Measurements from ENCODE around the gene GPRIN3.
"Not testable (repeated sequence)": the region's sequence is repeated elsewhere in the genome, so short reads cannot be mapped to it uniquely, and the experiment has no call there.

Gene GPRIN3

DNA sequence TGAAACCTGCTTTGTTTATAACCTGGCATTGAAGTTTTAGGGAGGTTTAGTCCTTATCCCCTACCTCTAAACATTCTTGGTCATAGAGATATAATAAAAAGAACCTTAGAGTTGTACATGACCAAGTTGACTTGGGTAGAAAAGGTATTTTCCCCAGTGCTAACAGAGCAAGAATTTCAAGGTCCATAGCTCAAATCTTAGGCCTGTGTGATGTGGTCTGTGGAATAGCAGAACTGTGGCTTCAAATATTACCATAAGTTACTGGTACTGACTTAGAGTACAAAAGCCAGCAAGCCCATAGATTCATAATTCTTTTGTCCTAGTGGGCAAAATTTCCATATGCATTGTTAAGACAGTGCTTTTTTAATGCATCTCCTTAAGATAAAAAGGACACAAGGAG is 91.2 kb downstream of the GPRIN3 start:
- no peak for DNase-seq (ENCODE audit: low read depth)

DNA sequence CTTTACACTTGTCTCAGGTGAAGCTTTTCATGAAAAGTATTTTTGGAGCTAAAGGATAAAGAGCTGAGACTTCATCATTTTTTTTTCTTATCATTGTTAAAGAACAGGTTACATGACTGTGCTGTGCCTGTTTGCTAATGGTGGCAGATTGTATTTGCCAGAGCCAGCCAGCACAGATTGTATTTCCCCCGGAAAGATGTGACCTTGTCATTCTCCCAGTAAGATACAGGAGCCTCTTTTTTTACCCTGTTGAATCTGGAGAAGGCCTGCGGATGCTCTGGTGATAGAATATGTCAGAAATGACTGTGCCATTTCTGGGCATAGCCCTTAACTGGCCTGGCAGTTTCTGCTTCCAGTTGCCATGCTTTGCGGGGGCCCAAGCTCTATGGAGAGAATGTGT is 91.9 kb downstream of the GPRIN3 start:
- no peak for DNase-seq (ENCODE audit: low read depth)

DNA sequence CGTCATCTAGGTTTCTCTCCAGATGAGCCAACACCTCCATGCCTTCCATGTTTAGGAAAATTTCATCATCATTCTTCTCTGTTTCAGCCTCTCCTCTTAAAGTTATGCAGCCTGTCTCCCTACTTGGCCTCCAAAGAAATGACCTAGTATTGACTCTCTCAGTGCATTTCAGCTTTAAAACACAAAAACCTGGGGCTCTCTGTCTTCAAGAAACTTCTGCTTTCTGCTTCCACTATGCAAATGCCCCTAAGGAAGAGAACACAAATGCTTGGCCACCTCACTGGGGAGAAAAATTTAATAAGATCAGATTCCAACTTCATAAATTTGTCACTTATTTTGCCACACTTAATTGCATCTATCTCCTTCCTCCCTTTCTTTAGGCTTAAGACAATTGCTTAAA is 93.3 kb downstream of the GPRIN3 start:
- DNase-seq (ENCODE audit: low read depth) = no peak

DNA sequence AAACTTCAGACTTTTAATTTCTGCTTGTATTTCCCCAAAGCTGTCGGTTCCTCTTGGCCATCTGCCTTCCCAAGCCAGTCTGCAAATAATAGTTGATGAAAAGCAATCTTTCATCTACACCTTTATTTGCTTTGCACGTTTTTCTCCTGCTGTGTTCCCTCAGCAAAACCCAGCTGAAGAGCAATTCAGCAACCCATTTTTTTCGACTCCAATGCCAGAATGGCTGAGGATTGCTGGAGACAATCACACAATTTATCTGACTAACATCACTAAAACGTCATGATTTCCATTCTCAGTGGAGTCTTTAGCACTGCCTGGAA is 94.3 kb downstream of the GPRIN3 start:
- no peak for DNase-seq (ENCODE audit: low read depth)

DNA sequence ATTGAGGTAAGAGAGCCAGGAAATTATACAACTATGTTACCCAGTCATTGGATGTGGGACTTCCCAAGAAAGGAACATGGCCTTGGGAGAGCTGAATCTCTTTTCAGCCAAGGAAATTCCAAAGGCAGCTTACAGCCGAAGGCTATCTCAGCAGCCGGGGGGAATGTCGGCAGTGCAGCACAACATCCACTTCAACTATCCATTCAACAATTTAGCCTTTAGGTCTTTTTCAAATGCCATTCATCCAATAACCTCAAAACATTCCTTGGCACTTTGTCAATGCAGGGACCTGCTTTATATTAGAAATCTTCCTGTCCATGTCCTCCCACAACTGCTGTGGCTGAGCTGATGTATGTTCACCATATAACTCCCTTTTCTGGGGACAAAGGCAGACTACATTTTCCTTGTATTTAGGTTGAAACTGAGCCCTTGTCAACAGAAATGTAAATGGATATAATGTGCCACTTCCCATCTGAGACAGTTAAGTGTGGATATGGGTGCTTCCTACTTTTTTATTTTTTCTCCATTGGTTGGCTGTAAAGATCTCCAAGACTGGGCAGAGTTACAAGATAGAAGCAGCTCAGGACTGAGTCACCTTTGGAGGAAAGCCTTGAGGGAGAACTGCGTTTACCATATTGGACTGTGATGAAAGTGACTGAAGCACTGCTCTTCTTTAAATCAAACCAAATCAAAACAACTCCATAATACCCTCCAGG is 94.8 kb downstream of the GPRIN3 start:
- DNase-seq (ENCODE audit: low read depth) = no peak

DNA sequence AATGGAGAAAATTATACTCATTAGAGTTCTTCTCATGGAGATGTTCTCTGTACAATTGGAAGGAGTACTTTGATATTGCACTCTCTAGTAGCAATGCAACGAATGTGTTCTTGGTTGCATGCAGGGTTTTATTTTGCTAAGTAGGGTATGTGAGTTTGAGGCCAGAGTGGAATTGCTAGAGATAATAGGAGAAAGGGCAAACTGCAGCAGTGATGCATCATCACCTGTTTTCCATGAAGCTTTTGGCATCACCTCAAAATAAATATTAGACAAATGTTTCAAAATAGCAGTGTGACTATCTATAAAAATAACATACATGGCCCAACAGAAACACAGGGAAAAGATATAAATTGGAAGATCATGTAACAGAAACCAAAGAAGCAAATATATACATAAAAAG is 103.0 kb downstream of the GPRIN3 start:
- no peak for DNase-seq (ENCODE audit: low read depth)

DNA sequence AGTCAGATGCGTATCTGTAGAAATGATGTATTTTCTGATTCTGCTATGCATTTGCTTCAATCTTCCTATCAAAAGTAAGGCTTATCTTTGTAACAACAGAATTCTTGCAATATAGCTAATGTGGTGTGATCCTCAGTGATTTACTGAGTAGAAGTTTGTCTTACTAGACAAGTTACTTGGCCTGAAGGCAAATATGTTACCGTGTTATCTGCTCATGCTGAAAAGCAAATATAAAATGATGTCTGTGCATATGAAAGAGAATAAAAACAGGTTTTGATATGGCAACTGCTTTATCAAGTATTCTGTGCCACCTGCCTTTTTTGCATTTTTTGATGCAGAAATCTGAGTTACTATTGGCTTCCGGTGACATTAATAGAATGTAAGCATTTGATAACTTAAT is 103.7 kb downstream of the GPRIN3 start:
- DNase-seq (ENCODE audit: low read depth) = no peak

DNA sequence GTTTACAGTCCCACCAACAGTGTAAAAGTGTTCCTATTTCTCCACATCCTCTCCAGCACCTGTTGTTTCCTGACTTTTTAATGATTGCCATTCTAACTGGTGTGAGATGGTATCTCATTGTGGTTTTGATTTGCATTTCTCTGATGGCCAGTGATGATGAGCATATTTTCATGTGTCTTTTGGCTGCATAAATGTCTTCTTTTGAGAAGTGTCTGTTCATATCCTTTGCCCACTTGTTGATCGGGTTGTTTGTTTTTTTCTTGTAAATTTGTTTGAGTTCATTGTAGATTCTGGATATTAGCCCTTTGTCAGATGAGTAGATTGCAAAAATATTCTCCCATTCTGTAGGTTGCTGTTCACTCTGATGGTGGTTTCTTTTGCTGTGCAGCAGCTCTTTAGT is 108.2 kb downstream of the GPRIN3 start:
- not testable (repeated sequence) for DNase-seq (ENCODE audit: low read depth)

DNA sequence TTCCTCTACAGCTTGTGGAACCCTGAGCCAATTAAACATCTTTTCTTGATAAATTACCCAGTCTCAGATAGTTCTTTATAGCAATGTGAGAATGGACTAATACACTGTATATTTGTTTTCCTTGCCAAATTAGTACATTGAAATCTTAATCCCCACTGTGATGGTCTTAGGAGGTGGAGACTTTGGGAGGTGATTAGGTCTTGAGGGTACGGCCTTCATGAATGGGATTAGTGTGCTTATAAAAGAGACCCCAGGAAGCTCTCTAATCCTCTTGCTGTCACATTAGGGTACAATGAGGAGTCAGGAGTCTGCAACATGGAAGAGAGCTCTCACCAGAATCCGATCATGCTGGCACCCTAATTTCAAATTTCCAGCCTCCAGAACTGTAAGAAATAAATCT is 109.7 kb downstream of the GPRIN3 start:
- no peak for DNase-seq (ENCODE audit: low read depth)

DNA sequence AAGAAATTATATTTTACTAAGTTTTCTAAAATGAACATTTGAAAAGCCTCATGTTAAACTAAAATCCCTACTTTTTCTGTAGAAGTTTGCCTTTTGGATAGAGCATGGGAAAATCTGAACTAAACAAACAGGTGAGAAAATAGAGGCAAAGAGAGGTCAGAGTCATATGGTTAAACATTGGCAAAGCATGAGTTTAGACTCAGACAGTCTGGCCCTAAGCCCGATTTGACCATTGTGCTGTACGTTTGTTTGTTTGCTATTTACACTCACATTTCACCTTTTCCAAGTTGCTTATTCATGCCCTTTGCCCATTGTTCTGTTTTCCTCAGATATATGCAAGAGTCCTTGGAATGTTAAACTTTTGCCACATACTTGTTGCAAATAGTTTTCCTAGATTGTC is 110.9 kb downstream of the GPRIN3 start:
- no peak for DNase-seq (ENCODE audit: low read depth)

DNA sequence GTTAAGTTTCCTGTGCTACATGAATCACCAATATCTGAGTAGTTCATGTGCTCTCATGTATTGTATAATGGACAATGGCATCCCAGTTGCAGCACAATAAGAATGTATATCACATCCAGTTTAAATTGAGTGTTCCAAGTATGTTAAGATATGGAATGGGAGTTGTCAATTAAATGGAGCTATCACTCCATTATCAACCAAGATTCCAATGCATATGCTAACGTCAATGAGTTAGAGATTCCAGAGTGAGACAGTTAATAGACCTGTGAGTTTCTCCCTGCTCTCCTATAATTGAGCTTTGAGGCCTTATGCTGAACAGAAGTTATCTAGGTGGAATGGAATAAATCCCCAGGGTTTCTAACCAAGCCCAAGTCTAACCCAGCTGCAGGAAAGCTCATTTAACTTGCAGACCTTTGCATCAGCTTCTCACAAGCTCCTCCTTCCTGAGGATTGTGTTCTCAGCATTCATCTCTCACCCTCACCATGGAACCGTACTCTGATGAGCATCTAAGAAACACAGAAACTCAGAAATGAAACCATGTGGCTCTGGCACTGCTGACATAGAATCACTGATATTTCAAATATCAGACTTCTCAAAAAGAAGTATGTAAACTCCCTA is 111.4 kb downstream of the GPRIN3 start:
- DNase-seq (ENCODE audit: low read depth) = no peak

DNA sequence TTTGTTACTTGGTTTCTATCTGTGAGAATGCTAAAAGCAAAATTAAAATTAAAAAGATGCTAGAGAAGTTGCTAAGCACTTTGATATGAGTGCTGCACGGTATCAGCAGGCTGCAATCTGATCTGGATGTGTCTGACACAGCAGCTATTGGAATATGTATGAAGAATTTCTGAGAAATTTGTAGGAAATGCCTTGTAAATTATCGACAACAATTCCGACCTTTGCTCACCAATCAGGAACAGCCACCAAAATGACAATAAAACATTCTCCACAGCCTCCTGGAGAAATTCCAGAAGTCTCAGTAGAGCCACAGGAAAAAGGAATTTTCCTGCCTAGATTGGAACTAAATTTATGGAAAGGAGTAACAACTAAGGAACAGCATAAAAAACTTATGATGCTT is 113.8 kb downstream of the GPRIN3 start:
- DNase-seq (ENCODE audit: low read depth) = no peak
